H1 (cell line): ENCODE data around the gene FOXA3. TPM values are rescaled to one million over a fixed set of nuclear protein-coding genes. Genes with fewer than 3 reads are reported as not detected.

Experiments
- BACH1 ChIP-seq: IDR thresholded peaks from 2 replicates; pipeline ENCODE4 v1.6.1; 2012; ENCODE audit warnings: low read length, improper control_type of control experiment
- CBX5 ChIP-seq: fragments of 300-800, 300-1000 bp; sonication (generic); IDR thresholded peaks from 2 replicates; pipeline ENCODE4 v1.7.1; 2016; ENCODE audit warnings: antibody characterized with exemption, low read length, low read depth
- CBX8 ChIP-seq: fragments of 300-800, 300-1000 bp; sonication (generic); IDR thresholded peaks from 2 replicates; pipeline ENCODE4 v1.7.1; 2016; ENCODE audit warnings: low read depth, low read length, borderline replicate concordance
- CEBPB ChIP-seq: IDR thresholded peaks from 2 replicates; pipeline ENCODE4 v1.6.1; 2012; ENCODE audit warnings: low read depth, low read length
- EGR1 ChIP-seq: IDR thresholded peaks from 2 replicates; pipeline ENCODE4 v1.6.1; 2011; ENCODE audit warnings: low read depth, low read length, borderline replicate concordance
- GABPA ChIP-seq: IDR thresholded peaks from 2 replicates; pipeline ENCODE4 v1.6.1; 2011; ENCODE audit warnings: mild to moderate bottlenecking, low read length, moderate library complexity, borderline replicate concordance; ENCODE audit not compliant: insufficient read depth
- GTF2F1 ChIP-seq: IDR thresholded peaks from 2 replicates; pipeline ENCODE4 v1.6.1; 2012; ENCODE audit warnings: low read depth, low read length, improper control_type of control experiment, borderline replicate concordance
- HDAC6 ChIP-seq: IDR thresholded peaks from one replicate; pipeline ENCODE4 v1.7.1; 2012; ENCODE audit warnings: low read depth, mild to moderate bottlenecking, inconsistent platforms, low read length, moderate library complexity
- JUND ChIP-seq: IDR thresholded peaks from 2 replicates; pipeline ENCODE4 v1.6.1; 2011; ENCODE audit warnings: mild to moderate bottlenecking, improper control_type of control experiment, low read length
- NRF1 ChIP-seq: IDR thresholded peaks from 2 replicates; pipeline ENCODE4 v1.6.1; 2011; ENCODE audit warnings: mild to moderate bottlenecking, low read depth, low read length, improper control_type of control experiment
- RXRA ChIP-seq: IDR thresholded peaks from 2 replicates; pipeline ENCODE4 v1.6.1; 2011; ENCODE audit warnings: low read depth, mild to moderate bottlenecking, low read length, moderate library complexity; ENCODE audit not compliant: insufficient read depth
- SIRT6 ChIP-seq: IDR thresholded peaks from one replicate; pipeline ENCODE4 v1.7.1; 2012; ENCODE audit warnings: low read length, inconsistent platforms
- SP4 ChIP-seq: IDR thresholded peaks from 2 replicates; pipeline ENCODE4 v1.6.1; 2012; ENCODE audit warnings: low read length, inconsistent platforms
- polyA plus RNA-seq, 7 experiments: library from polyadenylated mRNA; depleted of rRNA in 3 of 7; stranded (reverse) in 5 of 7; unstranded in 2 of 7; fragments of >200 nt in 5 of 7; fragments of 200-250 nt in 2 of 7; gene quantifications; 1 replicate in 5 of 7; 2 replicates in 1 of 7; 4 replicates in 1 of 7; pipeline versions ENCODE4 v1.2.1 to v1.2.3, GENCODE V29; 2011 to 2013; ENCODE audit warnings: missing spikeins in 2 of 7, mixed read lengths in 2 of 7
- total RNA-seq: library from RNA; stranded (reverse); fragmentation: NEBNext Ultra II Directional; extraction: Animal tissue kit (Norgen Biotek cat#: 25700); gene quantifications from 2 replicates; pipeline ENCODE4 v1.2.1, GENCODE V29; 2021
- TF ChIP-seq, protein P1 (sequence below), 3 experiments: IDR thresholded peaks; 1 replicate in 2 of 3; 2 replicates in 1 of 3; pipeline versions ENCODE4 v1.5.1 to v1.6.1; 2011; ENCODE audit warnings: low read length in 3 of 3, mild to moderate bottlenecking in 3 of 3, inconsistent platforms in 2 of 3, low read depth in 1 of 3, moderate library complexity in 1 of 3; ENCODE audit not compliant: insufficient read depth in 1 of 3; ENCODE audit errors: control extremely low read depth in 1 of 3

The FOXA3 gene
- total and polyA plus RNA-seq, 2 of the 8 experiments (the other 6 are each of a cell fraction or from before 2014, with no cell fraction given), result 20.2 to 49.1 TPM

GRCh38 chr19:45913874-45914830 lies 50.0 kb downstream of the FOXA3 start, which contains the start of gene NANOS2 (continued):
- TF ChIP-seq, protein P1, sequence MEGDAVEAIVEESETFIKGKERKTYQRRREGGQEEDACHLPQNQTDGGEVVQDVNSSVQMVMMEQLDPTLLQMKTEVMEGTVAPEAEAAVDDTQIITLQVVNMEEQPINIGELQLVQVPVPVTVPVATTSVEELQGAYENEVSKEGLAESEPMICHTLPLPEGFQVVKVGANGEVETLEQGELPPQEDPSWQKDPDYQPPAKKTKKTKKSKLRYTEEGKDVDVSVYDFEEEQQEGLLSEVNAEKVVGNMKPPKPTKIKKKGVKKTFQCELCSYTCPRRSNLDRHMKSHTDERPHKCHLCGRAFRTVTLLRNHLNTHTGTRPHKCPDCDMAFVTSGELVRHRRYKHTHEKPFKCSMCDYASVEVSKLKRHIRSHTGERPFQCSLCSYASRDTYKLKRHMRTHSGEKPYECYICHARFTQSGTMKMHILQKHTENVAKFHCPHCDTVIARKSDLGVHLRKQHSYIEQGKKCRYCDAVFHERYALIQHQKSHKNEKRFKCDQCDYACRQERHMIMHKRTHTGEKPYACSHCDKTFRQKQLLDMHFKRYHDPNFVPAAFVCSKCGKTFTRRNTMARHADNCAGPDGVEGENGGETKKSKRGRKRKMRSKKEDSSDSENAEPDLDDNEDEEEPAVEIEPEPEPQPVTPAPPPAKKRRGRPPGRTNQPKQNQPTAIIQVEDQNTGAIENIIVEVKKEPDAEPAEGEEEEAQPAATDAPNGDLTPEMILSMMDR (IDR thresholded peaks at IDR 0.05; ENCODE audit: control extremely low read depth in 1 of 3, insufficient read depth in 1 of 3, low read depth in 1 of 3, low read length in 3 of 3), result peak; percentile 70 to 89 (median 88)
- TF ChIP-seq EGR1 (no peak), GTF2F1 (no peak), SIRT6 (no peak), JUND (0 out of 2 replicates have a peak, but pooled peaks have one; percentile 20), GABPA (0 out of 2 replicates have a peak, but pooled peaks have one; percentile 13), CEBPB (no peak), NRF1 (no peak), SP4 (no peak), HDAC6 (no peak), CBX8 (no peak), CBX5 (no peak), BACH1 (0 out of 2 replicates have a peak, but pooled peaks have one; percentile 30), RXRA (no peak)
